AG09309 (cell line): Measurements from ENCODE around the gene PYCARD.
A peak's percentile ranks its signal among the peaks of the same experiment; 100 is the strongest.

ENCODE experiments used
- DNase-seq: peaks from one replicate; pipeline ENCODE4 v3.0.0-alpha.2; 2010; ENCODE audit warnings: low read depth
- H3K4me3 ChIP-seq: 2 replicates; pipeline ENCODE4 v1.5.1; 2011; ENCODE audit warnings: mild to moderate bottlenecking, low read depth, low read length, moderate library complexity; ENCODE audit not compliant: control insufficient read depth
- CTCF ChIP-seq: IDR thresholded peaks from 2 replicates; pipeline ENCODE4 v1.5.1; 2011; ENCODE audit warnings: mild to moderate bottlenecking, low read depth, low read length, inconsistent platforms; ENCODE audit not compliant: insufficient read depth, control insufficient read depth; ENCODE audit errors: missing control alignments

Gene PYCARD

GRCh38 chr16:31215287-31216162, 13.0 kb upstream of the PYCARD start:
- TF ChIP-seq CTCF = no peak
- no peak for DNase-seq
- peak overlapping the region; percentile 46 for H3K4me3 ChIP-seq

GRCh38 chr16:31214708-31215286, 12.2 kb upstream of the PYCARD start:
- no peak for TF ChIP-seq CTCF

GRCh38 chr16:31213877-31214707, 11.5 kb upstream of the PYCARD start, which contains the start of gene TRIM72:
Gene TRIM72, plus strand, starts transcription at chr16:31214119. Its CDS starts 620 bp downstream, at chr16:31214739.
- DNase-seq = no peak
- H3K4me3 ChIP-seq = peak within 1 kb of the TSS; percentile 46; the same call in 1 of the 2 replicates
- TF ChIP-seq CTCF = no peak

More at GRCh38 chr16:31214708-31215286, 12.2 kb upstream of the PYCARD start:
- peak overlapping the region; percentile 46 for H3K4me3 ChIP-seq
- DNase-seq = no peak

- no peak overlapping the region for H3K4me3 ChIP-seq
- no peak for DNase-seq
- TF ChIP-seq CTCF = no peak
These were observed 10.8 kb upstream of the PYCARD start for GRCh38 chr16:31213342-31213741.

- no peak overlapping the region for H3K4me3 ChIP-seq
- no peak for TF ChIP-seq CTCF
- no peak for DNase-seq
These were observed 4.2 kb upstream of the PYCARD start for GRCh38 chr16:31206776-31207175.

GRCh38 chr16:31204871-31205666, 2.5 kb upstream of the PYCARD start:
- no peak for TF ChIP-seq CTCF
- no peak for DNase-seq
- no peak overlapping the region for H3K4me3 ChIP-seq
